Neural progenitor cell (in vitro differentiated cells): ENCODE results near the gene LRCH3. TPM values are rescaled to one million over a fixed set of nuclear protein-coding genes. Genes with fewer than 3 reads are reported as not detected.

ENCODE experiments used
- DNase-seq: peaks from one replicate; pipeline ENCODE4 v3.0.0-alpha.2; 2016; ENCODE audit warnings: low spot score
- H2AFZ ChIP-seq: fragments of 200-600 bp; sonication (generic); replicated peaks from 2 replicates; pipeline ENCODE4 v1.6.1; 2016; ENCODE audit warnings: antibody characterized with exemption
- H3F3A ChIP-seq: fragments of 200-600 bp; sonication (generic); 2 replicates; pipeline ENCODE4 v1.6.1; 2016; ENCODE audit warnings: antibody characterized with exemption, low read depth
- H3K27ac ChIP-seq: fragments of 200-600 bp; sonication (generic); 2 replicates; pipeline ENCODE4 v1.5.1; 2016; ENCODE audit warnings: mild to moderate bottlenecking
- H3K27me3 ChIP-seq: fragments of 200-600 bp; sonication (generic); 2 replicates; pipeline ENCODE4 v1.6.1; 2016; ENCODE audit warnings: mild to moderate bottlenecking, moderate library complexity
- H3K36me3 ChIP-seq: fragments of 200-600 bp; sonication (generic); 2 replicates; pipeline ENCODE4 v1.5.1; 2016
- H3K4me1 ChIP-seq: fragments of 200-600 bp; sonication (generic); 2 replicates; pipeline ENCODE4 v1.6.1; 2016; ENCODE audit warnings: mixed run types
- H3K4me2 ChIP-seq: fragments of 200-600 bp; sonication (generic); 2 replicates; pipeline ENCODE4 v1.6.1; 2016
- H3K4me3 ChIP-seq: fragments of 200-600 bp; sonication (generic); 2 replicates; pipeline ENCODE4 v1.5.1; 2016
- H3K79me2 ChIP-seq: fragments of 200-600 bp; sonication (generic); 2 replicates; pipeline ENCODE4 v1.6.1; 2016; ENCODE audit warnings: low read depth
- H3K9ac ChIP-seq: fragments of 200-600 bp; sonication (generic); 2 replicates; pipeline ENCODE4 v1.6.1; 2016
- H3K9me3 ChIP-seq: fragments of 200-600 bp; sonication (generic); 2 replicates; pipeline ENCODE4 v1.5.1; 2016; ENCODE audit warnings: low read depth
- H4K20me1 ChIP-seq: fragments of 200-600 bp; sonication (generic); 2 replicates; pipeline ENCODE4 v1.6.1; 2016; ENCODE audit warnings: low read depth
- H3K27ac Mint-ChIP-seq: 3 replicates; pipeline ENCODE4 v1.8.0; 2021; ENCODE audit warnings: mixed read lengths
- H3K27me3 Mint-ChIP-seq: 2 replicates; pipeline ENCODE4 v1.8.0; 2022; ENCODE audit warnings: low read depth, mild to moderate bottlenecking, inconsistent platforms, moderate library complexity, mixed read lengths; ENCODE audit not compliant: insufficient read depth
- H3K36me3 Mint-ChIP-seq: 3 replicates; pipeline ENCODE4 v1.8.0; 2021; ENCODE audit warnings: mixed read lengths
- H3K4me1 Mint-ChIP-seq: 3 replicates; pipeline ENCODE4 v1.8.0; 2021; ENCODE audit warnings: mixed read lengths
- H3K4me3 Mint-ChIP-seq: 3 replicates; pipeline ENCODE4 v1.8.0; 2021; ENCODE audit warnings: mild to moderate bottlenecking, moderate library complexity, mixed read lengths
- H3K9me3 Mint-ChIP-seq: 3 replicates; pipeline ENCODE4 v1.8.0; 2020; ENCODE audit warnings: mixed read lengths
- EZH2 ChIP-seq: fragments of 200-600 bp; sonication (generic); IDR thresholded peaks from 2 replicates; pipeline ENCODE4 v1.6.1; 2017; ENCODE audit warnings: antibody characterized with exemption, mild to moderate bottlenecking, moderate library complexity
- EZH2phosphoT487 ChIP-seq: fragments of 200-600 bp; sonication (generic); IDR thresholded peaks from 2 replicates; pipeline ENCODE4 v1.6.1; 2017; ENCODE audit warnings: antibody characterized with exemption
- total RNA-seq: library from RNA; depleted of rRNA; stranded (reverse); fragments of >200 nt; gene quantifications from 2 replicates; pipeline ENCODE4 v1.2.3, GENCODE V29; 2015; ENCODE audit warnings: low replicate concordance
- TF ChIP-seq, protein P1 (sequence below): fragments of 200-600 bp; sonication (generic); IDR thresholded peaks from 2 replicates; pipeline ENCODE4 v1.5.1; 2017; ENCODE audit warnings: antibody characterized with exemption, mild to moderate bottlenecking

LRCH3 gene
- 45.9 and 56.2 TPM in 2 replicates for total RNA-seq

DNA sequence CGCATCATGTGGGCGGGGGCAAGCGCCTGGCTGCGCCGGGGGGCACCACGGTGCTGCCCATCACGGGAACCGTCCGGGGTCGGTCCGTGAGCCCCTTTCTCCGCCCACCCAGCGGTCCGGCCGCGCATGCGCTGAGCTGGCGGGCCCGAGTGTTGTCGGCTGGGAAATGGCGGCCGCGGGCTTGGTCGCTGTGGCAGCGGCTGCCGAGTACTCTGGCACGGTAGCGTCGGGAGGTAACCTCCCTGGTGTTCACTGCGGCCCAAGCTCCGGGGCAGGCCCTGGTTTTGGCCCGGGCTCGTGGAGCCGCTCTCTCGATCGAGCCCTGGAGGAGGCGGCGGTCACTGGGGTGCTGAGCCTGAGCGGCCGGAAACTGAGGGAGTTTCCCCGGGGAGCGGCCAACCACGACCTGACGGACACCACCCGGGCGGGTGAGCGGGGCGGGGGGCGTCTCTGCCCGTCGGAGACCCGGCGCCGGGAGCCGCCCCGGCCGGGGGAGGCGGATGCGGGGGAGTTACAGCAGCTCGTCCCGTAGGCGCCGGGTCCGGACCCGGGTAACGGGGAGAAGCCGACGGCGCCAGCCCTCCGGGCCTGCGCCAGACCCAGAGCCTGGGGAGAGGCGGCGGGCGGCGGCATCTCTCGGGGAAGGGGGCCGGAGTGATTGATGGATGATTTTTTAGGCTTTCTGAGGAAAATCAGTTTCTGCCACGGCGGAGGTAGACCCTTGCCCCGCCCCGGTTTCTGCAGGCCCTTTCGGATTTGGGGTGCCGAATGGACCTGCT, at the start of gene LRCH3:
Gene LRCH3, plus strand, starts transcription at position 142 of the 779 bp plus-strand sequence. Its CDS starts 25 bp downstream, at position 167.
- Histone ChIP-seq H3F3A (peaks cover 12% of the 10 kb centered on the region), H3K27ac (peak within 1 kb of the TSS; percentile 92), H3K4me3 (peak within 1 kb of the TSS; percentile 88), H3K36me3 (no peaks in the 10 kb centered on the region), H4K20me1 (peaks cover 23% of the 10 kb centered on the region), H3K9me3 (no peaks in the 10 kb centered on the region), H3K79me2 (peaks cover 52% of the 10 kb centered on the region), H3K4me2 (peak within 1 kb of the TSS; percentile 83), H3K27me3 (no peaks in the 10 kb centered on the region), H3K4me1 (peaks cover 5% of the 10 kb centered on the region), H3K9ac (peak within 1 kb of the TSS; percentile 89), H2AFZ (peak within 1 kb of the TSS; percentile 96)
- Mint-ChIP-seq H3K9me3 (no peaks in the 10 kb centered on the region), H3K27me3 (peaks cover 9% of the 10 kb centered on the region), H3K27ac (peak within 1 kb of the TSS; percentile 95), H3K4me1 (peaks cover 8% of the 10 kb centered on the region), H3K4me3 (peak within 1 kb of the TSS; percentile 95), H3K36me3 (peaks cover 14% of the 10 kb centered on the region)
- peak; percentile 96 for DNase-seq
- TF ChIP-seq EZH2phosphoT487, result no peak
- peak; percentile 43 for TF ChIP-seq EZH2

DNA sequence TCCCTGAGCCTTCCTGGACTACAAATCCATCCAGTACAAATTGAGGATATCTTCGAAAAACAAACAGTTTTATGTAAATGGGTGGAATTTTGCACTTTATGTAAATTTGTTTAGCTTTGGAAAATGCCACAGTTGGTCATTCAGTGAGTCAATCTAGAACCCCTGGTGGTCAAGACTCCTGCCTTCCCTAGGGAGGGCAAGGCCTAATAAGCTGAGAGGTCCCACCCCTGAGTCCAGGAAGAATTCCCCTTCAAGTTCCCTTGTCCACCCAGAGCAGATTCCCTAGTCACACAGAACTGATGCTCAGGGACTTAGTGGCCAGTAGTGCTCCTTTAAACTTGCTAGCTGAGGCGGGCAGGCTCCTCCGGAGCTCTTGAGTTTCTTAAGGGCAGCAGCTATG, 48.3 kb upstream of the LRCH3 start:
- Histone ChIP-seq H4K20me1 (no peaks in the 10 kb centered on the region), H3K9ac (no peak overlapping the region), H3K36me3 (no peaks in the 10 kb centered on the region), H3K4me1 (no peaks in the 10 kb centered on the region), H3F3A (peaks cover 5% of the 10 kb centered on the region), H3K79me2 (no peaks in the 10 kb centered on the region), H3K27me3 (no peaks in the 10 kb centered on the region), H3K4me3 (no peak overlapping the region), H3K4me2 (no peak overlapping the region), H3K9me3 (no peaks in the 10 kb centered on the region), H2AFZ (no peak overlapping the region), H3K27ac (no peak overlapping the region)
- peaks cover 4% of the 10 kb centered on the region for H3K9me3 Mint-ChIP-seq
- no peaks in the 10 kb centered on the region for H3K36me3 Mint-ChIP-seq
- H3K27ac Mint-ChIP-seq, result no peak overlapping the region
- TF ChIP-seq EZH2 (no peak), EZH2phosphoT487 (no peak)
- TF ChIP-seq, protein P1, sequence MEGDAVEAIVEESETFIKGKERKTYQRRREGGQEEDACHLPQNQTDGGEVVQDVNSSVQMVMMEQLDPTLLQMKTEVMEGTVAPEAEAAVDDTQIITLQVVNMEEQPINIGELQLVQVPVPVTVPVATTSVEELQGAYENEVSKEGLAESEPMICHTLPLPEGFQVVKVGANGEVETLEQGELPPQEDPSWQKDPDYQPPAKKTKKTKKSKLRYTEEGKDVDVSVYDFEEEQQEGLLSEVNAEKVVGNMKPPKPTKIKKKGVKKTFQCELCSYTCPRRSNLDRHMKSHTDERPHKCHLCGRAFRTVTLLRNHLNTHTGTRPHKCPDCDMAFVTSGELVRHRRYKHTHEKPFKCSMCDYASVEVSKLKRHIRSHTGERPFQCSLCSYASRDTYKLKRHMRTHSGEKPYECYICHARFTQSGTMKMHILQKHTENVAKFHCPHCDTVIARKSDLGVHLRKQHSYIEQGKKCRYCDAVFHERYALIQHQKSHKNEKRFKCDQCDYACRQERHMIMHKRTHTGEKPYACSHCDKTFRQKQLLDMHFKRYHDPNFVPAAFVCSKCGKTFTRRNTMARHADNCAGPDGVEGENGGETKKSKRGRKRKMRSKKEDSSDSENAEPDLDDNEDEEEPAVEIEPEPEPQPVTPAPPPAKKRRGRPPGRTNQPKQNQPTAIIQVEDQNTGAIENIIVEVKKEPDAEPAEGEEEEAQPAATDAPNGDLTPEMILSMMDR, result no peak
- no peak for DNase-seq
- H3K4me1 Mint-ChIP-seq, result peaks cover 9% of the 10 kb centered on the region
- H3K4me3 Mint-ChIP-seq, result no peak overlapping the region
- H3K27me3 Mint-ChIP-seq, result peaks cover 6% of the 10 kb centered on the region

DNA sequence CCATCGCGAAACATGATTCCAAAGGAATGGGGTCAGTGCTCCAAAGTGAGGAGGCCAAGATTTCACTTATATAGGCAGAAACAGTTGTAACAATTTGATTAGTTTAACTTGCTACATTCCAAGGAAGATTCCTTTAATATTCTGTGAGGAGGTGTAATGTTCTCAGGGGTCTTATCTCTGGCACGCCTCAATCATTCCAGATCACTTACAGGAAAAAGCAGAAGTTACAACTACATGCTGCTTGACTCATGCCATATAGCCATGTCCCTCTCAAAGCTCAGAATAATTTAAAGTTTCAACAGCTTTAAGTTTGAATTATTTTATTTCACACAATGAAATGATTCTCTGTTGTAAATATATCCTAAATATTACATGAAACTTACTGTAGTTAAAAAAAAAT, 44.8 kb upstream of the LRCH3 start:
- Histone ChIP-seq H3K9me3 (no peaks in the 10 kb centered on the region), H3K27me3 (peaks cover 21% of the 10 kb centered on the region), H3K4me1 (peaks cover 3% of the 10 kb centered on the region), H3K4me2 (no peak overlapping the region), H3K27ac (no peak overlapping the region), H3K4me3 (no peak overlapping the region), H3K9ac (no peak overlapping the region), H4K20me1 (peaks cover 7% of the 10 kb centered on the region), H3K36me3 (no peaks in the 10 kb centered on the region), H2AFZ (no peak overlapping the region), H3K79me2 (peaks cover 3% of the 10 kb centered on the region), H3F3A (peaks cover 32% of the 10 kb centered on the region)
- Mint-ChIP-seq H3K4me3 (no peak overlapping the region), H3K27ac (no peak overlapping the region), H3K9me3 (peaks cover 4% of the 10 kb centered on the region), H3K27me3 (peaks cover 12% of the 10 kb centered on the region), H3K4me1 (peaks cover 19% of the 10 kb centered on the region), H3K36me3 (no peaks in the 10 kb centered on the region)
- DNase-seq, result no peak
- TF ChIP-seq, protein P1, result no peak
- no peak for TF ChIP-seq EZH2phosphoT487
- no peak for TF ChIP-seq EZH2

- TF ChIP-seq EZH2phosphoT487 (no peak), EZH2 (no peak)
- TF ChIP-seq, protein P1, result no peak
- Histone ChIP-seq H3K9ac (no peak overlapping the region), H3K27ac (no peak overlapping the region), H3K27me3 (peaks cover 27% of the 10 kb centered on the region), H3K9me3 (no peaks in the 10 kb centered on the region), H2AFZ (no peak overlapping the region), H3K79me2 (peaks cover 9% of the 10 kb centered on the region), H3K4me3 (no peak overlapping the region), H4K20me1 (peaks cover 13% of the 10 kb centered on the region), H3K36me3 (no peaks in the 10 kb centered on the region), H3K4me1 (peaks cover 9% of the 10 kb centered on the region), H3F3A (peaks cover 39% of the 10 kb centered on the region), H3K4me2 (no peak overlapping the region)
- peaks cover 13% of the 10 kb centered on the region for H3K27me3 Mint-ChIP-seq
- no peak overlapping the region for H3K4me3 Mint-ChIP-seq
- peaks cover 22% of the 10 kb centered on the region for H3K4me1 Mint-ChIP-seq
- DNase-seq, result no peak
- peaks cover 4% of the 10 kb centered on the region for H3K9me3 Mint-ChIP-seq
- H3K36me3 Mint-ChIP-seq, result no peaks in the 10 kb centered on the region
- H3K27ac Mint-ChIP-seq, result no peak overlapping the region
These were observed 44.2 kb upstream of the LRCH3 start for GRCh38 chr3:197746801-197747237.
